Posterior vena cava (tissue), 2 donors: ENCODE results near the gene C10orf90. TPM values are rescaled to one million over a fixed set of nuclear protein-coding genes. Genes with fewer than 3 reads are reported as not detected.
"Not testable (repeated sequence)": the region's sequence is repeated elsewhere in the genome, so short reads cannot be mapped to it uniquely, and the experiment has no call there.

Source experiments
- DNase-seq: peaks from one replicate; pipeline ENCODE4 v3.0.0-alpha.2; 2020; ENCODE audit warnings: low spot score
- intact Hi-C, 2 donors: fragments of 100-400 bp; cut with DNase I; formaldehyde crosslinking; loops; one replicate each; pipeline versions ENCODE4 v1.14.1 to v1.14.2; 2022 to 2023
- total RNA-seq, 2 donors: library from RNA; stranded (reverse); fragmentation: NEBNext Ultra II Directional; extraction: Animal tissue kit (Norgen Biotek cat#: 25700); gene quantifications; one replicate each; pipeline ENCODE4 v1.2.1, GENCODE V29; 2021
- donor health status: DM: yes; HTN: yes; CAD: no.
- donor health status: DM: yes; HTN: yes; CAD: no.

C10orf90 gene
- total RNA-seq, 2 donors from 2014 or later, result not detected

- no peak for DNase-seq
- intact Hi-C loops, result no loop called here
Observed at GRCh38 chr10:126391192-126391885, 279.2 kb downstream of the C10orf90 start.

- intact Hi-C loops, result no loop called here
- no peak for DNase-seq
Observed at GRCh38 chr10:126390324-126390723, 280.2 kb downstream of the C10orf90 start.

- intact Hi-C loops, result loop anchor here in 1 of 2 donors (2.0 kb wide), 1 partner anchor 405 kb away; no protein-coding TSS in a partner anchor
- peak; percentile 90 for DNase-seq
Observed at GRCh38 chr10:126387931-126388911, 282.3 kb downstream of the C10orf90 start, which contains the start of gene ADAM12. ADAM12 (minus strand) TSS chr10:126388477; CDS start chr10:126388145, 332 bp downstream.

GRCh38 chr10:126387041-126387921, 283.2 kb downstream of the C10orf90 start:
- intact Hi-C loops, result loop anchor here in 1 of 2 donors (2.0 kb wide), 1 partner anchor 404 kb away; no protein-coding TSS in a partner anchor

GRCh38 chr10:126384269-126384873, 286.1 kb downstream of the C10orf90 start:
- DNase-seq, result no peak
- intact Hi-C loops, result no loop called here

More at GRCh38 chr10:126387041-126387921, 283.2 kb downstream of the C10orf90 start:
- DNase-seq, result peak; percentile 89

GRCh38 chr10:126380352-126381076, 290.0 kb downstream of the C10orf90 start:
- no peak for DNase-seq
- intact Hi-C loops, result no loop called here

- DNase-seq, intact Hi-C loops: not testable (repeated sequence)
Observed at GRCh38 chr10:126379166-126379565, 291.3 kb downstream of the C10orf90 start.

GRCh38 chr10:126376956-126377355, 293.5 kb downstream of the C10orf90 start:
- DNase-seq, result no peak
- intact Hi-C loops, result no loop called here

- no peak for DNase-seq
- intact Hi-C loops, result no loop called here
Observed at GRCh38 chr10:126375926-126376554, 294.5 kb downstream of the C10orf90 start.

- intact Hi-C loops, result no loop called here
- DNase-seq, result no peak
Observed at GRCh38 chr10:126375299-126375698, 295.2 kb downstream of the C10orf90 start.

Other genes with a start within 250 kb of the C10orf90 start
- 10 to 100 TPM; 46.7 to 50.8 TPM for gene DOCK1, start 234.7 kb upstream of the C10orf90 start, total RNA-seq